Measurements from ENCODE around the gene SUFU. TPM values are rescaled to one million over a fixed set of nuclear protein-coding genes. Genes with fewer than 3 reads are reported as not detected.

Gene SUFU
- total and polyA plus RNA-seq, 2 of the 8 experiments (the other 6 are each of a cell fraction or from before 2014, with no cell fraction given), result 7.0 to 10.8 TPM

- DNase-seq (ENCODE audit: low read depth in 1 of 2, low spot score in 2 of 2) (no peak), FAIRE-seq (no peak)
- no peak overlapping the region for H2BK20ac ChIP-seq (ENCODE audit: low read length)
- H4K5ac ChIP-seq (ENCODE audit: insufficient read length, low read depth, low read length), result no peak overlapping the region
- H2AK5ac ChIP-seq (ENCODE audit: low read depth, low read length), result no peak overlapping the region
- H3K4me1 ChIP-seq (replicated peaks in 1 of 4; ENCODE audit: control insufficient read depth in 3 of 4, insufficient read depth in 4 of 4, low read length in 3 of 4), result no peaks in the 10 kb centered on the region
- no peaks in the 10 kb centered on the region for H3K36me3 ChIP-seq (ENCODE audit: control insufficient read depth in 2 of 4, insufficient read depth in 4 of 4, low read length in 3 of 4)
- POLR2A ChIA-PET (ENCODE audit: partially characterized antibody), result interaction anchor here (1.6 kb wide), 1 partner anchor 40 kb away, joined by 4 read pairs; the partner anchor contains the start of gene TRIM8
- H2BK120ac ChIP-seq (replicated peaks; ENCODE audit: low read depth, low read length), result no peak overlapping the region
- no peak overlapping the region for H3K9ac ChIP-seq (replicated peaks in 1 of 4; ENCODE audit: extremely low read depth in 1 of 4, low read depth in 3 of 4, low read length in 3 of 4)
- no peak overlapping the region for H3K18ac ChIP-seq (ENCODE audit: extremely low read depth, low read length)
- no peak overlapping the region for H3K4me3 ChIP-seq (ENCODE audit: extremely low read depth in 1 of 4, insufficient read depth in 2 of 4, low read depth in 3 of 4, low read length in 4 of 4)
- no peak overlapping the region for H2BK5ac ChIP-seq (ENCODE audit: low read depth, low read length)
- H3K56ac ChIP-seq (replicated peaks; ENCODE audit: insufficient read length, low read depth, low read length), result no peak overlapping the region
- 88% methylated on average over 7 of the region's 7 CpGs; no CpG with 5 or more reads in 1 of the 2 experiments for WGBS, 2 experiments (ENCODE audit: extremely low coverage in 1 of 2, insufficient coverage in 1 of 2, insufficient read length in 1 of 2, insufficient replicate concordance in 2 of 2, low coverage in 1 of 2, low lambda C conversion rate in 2 of 2, missing lambda C conversion rate in 1 of 2)
- TF ChIP-seq BCL11A (IDR thresholded peaks at IDR 0.05; ENCODE audit: low read depth in 2 of 2, low read length in 2 of 2) (no peak), HDAC2 (IDR thresholded peaks at IDR 0.05; ENCODE audit: borderline replicate concordance in 1 of 2, low read depth in 2 of 2, low read length in 2 of 2) (no peak), KDM1A (IDR thresholded peaks at IDR 0.05; ENCODE audit: borderline replicate concordance, low read length) (no peak), BACH1 (IDR thresholded peaks at IDR 0.05; ENCODE audit: low read length) (no peak), YY1 (IDR thresholded peaks at IDR 0.05; ENCODE audit: low read depth, low read length) (no peak), JUN (IDR thresholded peaks at IDR 0.05; ENCODE audit: low read depth, low read length) (no peak), CHD2 (IDR thresholded peaks at IDR 0.05; ENCODE audit: low read length) (no peak), POLR2A (IDR thresholded peaks at IDR 0.05; ENCODE audit: control extremely low read depth in 1 of 2, low read depth in 2 of 2, low read length in 2 of 2) (no peak), SIRT6 (IDR thresholded peaks at IDR 0.05; ENCODE audit: low read length) (no peak), POLR2AphosphoS5 (IDR thresholded peaks at IDR 0.05; ENCODE audit: low read depth, low read length) (no peak), SUZ12 (IDR thresholded peaks at IDR 0.05; ENCODE audit: low read length) (no peak), EZH2 (IDR thresholded peaks at IDR 0.05; ENCODE audit: low read depth, low read length, severe bottlenecking) (no peak), KDM5A (IDR thresholded peaks at IDR 0.05; ENCODE audit: low read length) (no peak), RFX5 (IDR thresholded peaks at IDR 0.05; ENCODE audit: borderline replicate concordance, low read depth, low read length) (no peak)
- no peak overlapping the region for H4K91ac ChIP-seq (replicated peaks; ENCODE audit: insufficient read length, low read length)
- peaks cover 0 to 1% of the 10 kb centered on the region in 2 experiments for H4K20me1 ChIP-seq (replicated peaks in 1 of 2; ENCODE audit: control insufficient read depth in 1 of 2, insufficient read depth in 2 of 2, low read length in 2 of 2)
- H3K14ac ChIP-seq (ENCODE audit: insufficient read length), result no peak overlapping the region
- H3K79me1 ChIP-seq (ENCODE audit: low read depth, low read length), result no peaks in the 10 kb centered on the region
- CTCF ChIA-PET (ENCODE audit: partially characterized antibody), result interaction anchor here (0.8 to 8.9 kb wide), 6 partner anchors 7 to 65 kb away, joined by 3 to 69 read pairs (median 4); no protein-coding TSS in a partner anchor
- no peak overlapping the region for H3K27ac ChIP-seq (ENCODE audit: low read depth, low read length)
- H2BK15ac ChIP-seq (ENCODE audit: low read length), result no peak overlapping the region
- H3K4me2 ChIP-seq (ENCODE audit: insufficient read depth in 1 of 2, low read depth in 2 of 2, low read length in 2 of 2), result no peak overlapping the region
- no peaks in the 10 kb centered on the region for H3K23me2 ChIP-seq (ENCODE audit: low read depth, low read length)
- H4K8ac ChIP-seq (ENCODE audit: extremely low read depth, insufficient read depth, low read length), result no peak overlapping the region
- no peaks in the 10 kb centered on the region for H3K79me2 ChIP-seq (ENCODE audit: control insufficient read depth in 1 of 2, insufficient read depth in 2 of 2, low read length in 2 of 2)
- H3K4ac ChIP-seq (replicated peaks; ENCODE audit: insufficient read length, low read depth, low read length), result no peak overlapping the region
- no peak overlapping the region for H3K23ac ChIP-seq (ENCODE audit: insufficient read length)
- H3K27me3 ChIP-seq (replicated peaks in 1 of 4; ENCODE audit: control insufficient read depth in 3 of 4, extremely low read depth in 1 of 4, insufficient read depth in 3 of 4, low read length in 3 of 4), result no peaks in the 10 kb centered on the region
- H3K9me3 ChIP-seq (ENCODE audit: insufficient read depth in 2 of 2, low read depth in 1 of 2, low read length in 1 of 2), result no peaks in the 10 kb centered on the region
- H2BK12ac ChIP-seq (ENCODE audit: low read depth, low read length), result no peak overlapping the region
- H2AFZ ChIP-seq (ENCODE audit: low read length), result no peak overlapping the region
Observed at GRCh38 chr10:102603946-102604345, 100.2 kb downstream of the SUFU start.

Data from H1 (cell line).